OCI-LY3 (cell line): ENCODE measurements around the gene APBA1.

Source experiments
- H2AFZ ChIP-seq: fragments of 200-600, 300-600 bp; shearing (Covaris generic); 2 replicates; pipeline ENCODE4 v1.6.0; 2014; ENCODE audit warnings: antibody characterized with exemption, low read depth, low read length
- H3K27ac ChIP-seq: fragments of 200-600, 300-600 bp; sonication (generic); 2 replicates; pipeline ENCODE4 v1.5.1; 2014; ENCODE audit warnings: mild to moderate bottlenecking, low read length, moderate library complexity, mixed read lengths
- H3K27me3 ChIP-seq: fragments of 200-600, 300-600 bp; sonication (generic); 2 replicates; pipeline ENCODE4 v1.6.1; 2014; ENCODE audit warnings: low read depth, low read length, mixed read lengths
- H3K36me3 ChIP-seq: fragments of 200-600, 300-600 bp; sonication (generic); replicated peaks from 2 replicates; pipeline ENCODE3; 2014; ENCODE audit warnings: low read depth, low read length, mixed read lengths
- H3K4me1 ChIP-seq: fragments of 300-600, 200-600 bp; sonication (generic); 2 replicates; pipeline ENCODE4 v1.6.1; 2014; ENCODE audit warnings: low read length, mixed read lengths
- H3K4me2 ChIP-seq: fragments of 200-600, 300-600 bp; sonication (generic); 2 replicates; pipeline ENCODE4 v1.6.1; 2014; ENCODE audit warnings: low read length, mixed read lengths
- H3K4me3 ChIP-seq: fragments of 300-600, 200-600 bp; sonication (generic); 2 replicates; pipeline ENCODE4 v1.5.1; 2014; ENCODE audit warnings: antibody characterized with exemption, mild to moderate bottlenecking, low read length, moderate library complexity
- H3K79me2 ChIP-seq: fragments of 300-600, 200-600 bp; shearing (Covaris generic); 2 replicates; pipeline ENCODE4 v1.6.1; 2014; ENCODE audit warnings: mild to moderate bottlenecking, low read length, mixed read lengths
- H3K9ac ChIP-seq: fragments of 300-600, 200-600 bp; shearing (Covaris generic); 2 replicates; pipeline ENCODE4 v1.6.0; 2014; ENCODE audit warnings: mild to moderate bottlenecking, low read length, moderate library complexity
- H3K9me3 ChIP-seq: fragments of 200-600, 300-600 bp; shearing (Covaris generic); 2 replicates; pipeline ENCODE4 v1.6.1; 2014; ENCODE audit warnings: low read length, mixed read lengths; ENCODE audit not compliant: insufficient read depth
- H4K20me1 ChIP-seq: fragments of 200-600, 300-600 bp; sonication (generic); 2 replicates; pipeline ENCODE4 v1.6.1; 2016; ENCODE audit warnings: low read length, mixed read lengths; ENCODE audit not compliant: insufficient read depth
- CTCF ChIP-seq: fragments of 200-600, 300-600 bp; sonication (generic); IDR thresholded peaks from 2 replicates; pipeline ENCODE4 v1.5.1; 2014; ENCODE audit warnings: antibody characterized with exemption, low read length, low read depth
- EZH2phosphoT487 ChIP-seq: fragments of 200-600 bp; shearing (Covaris generic); IDR thresholded peaks from 2 replicates; pipeline ENCODE4 v1.6.1; 2018; ENCODE audit warnings: antibody characterized with exemption, mixed run types, low read depth

Gene APBA1

GRCh38 chr9:69571032-69571431, 101.1 kb downstream of the APBA1 start:
- no peak overlapping the region for H3K4me3 ChIP-seq
- no peaks in the 10 kb centered on the region for H3K4me1 ChIP-seq
- H3K4me2 ChIP-seq, result no peak overlapping the region
- no peak overlapping the region for H3K9ac ChIP-seq
- H3K27me3 ChIP-seq, result peaks cover 10% of the 10 kb centered on the region; the same call in 1 of the 2 replicates
- H4K20me1 ChIP-seq, result no peaks in the 10 kb centered on the region
- no peak overlapping the region for H3K27ac ChIP-seq
- no peak overlapping the region for H2AFZ ChIP-seq
- no peaks in the 10 kb centered on the region for H3K9me3 ChIP-seq
- no peak for TF ChIP-seq CTCF
- no peak for TF ChIP-seq EZH2phosphoT487
- H3K79me2 ChIP-seq, result no peaks in the 10 kb centered on the region
- no peaks in the 10 kb centered on the region for H3K36me3 ChIP-seq

GRCh38 chr9:69569738-69570451, 102.3 kb downstream of the APBA1 start:
- Histone ChIP-seq H3K27ac (no peak overlapping the region), H2AFZ (no peak overlapping the region), H3K36me3 (no peaks in the 10 kb centered on the region), H3K4me2 (no peak overlapping the region), H3K4me1 (no peaks in the 10 kb centered on the region), H3K9ac (no peak overlapping the region), H3K9me3 (no peaks in the 10 kb centered on the region), H4K20me1 (no peaks in the 10 kb centered on the region), H3K79me2 (no peaks in the 10 kb centered on the region), H3K27me3 (peaks cover 10% of the 10 kb centered on the region; the same call in 1 of the 2 replicates), H3K4me3 (no peak overlapping the region)
- TF ChIP-seq CTCF (no peak), EZH2phosphoT487 (no peak)

- Histone ChIP-seq H3K9ac (no peak overlapping the region), H3K27me3 (peaks cover 12% of the 10 kb centered on the region; the same call in 1 of the 2 replicates), H3K4me3 (no peak overlapping the region), H3K4me1 (no peaks in the 10 kb centered on the region), H4K20me1 (no peaks in the 10 kb centered on the region), H3K27ac (no peak overlapping the region), H3K79me2 (no peaks in the 10 kb centered on the region), H3K36me3 (no peaks in the 10 kb centered on the region), H3K4me2 (no peak overlapping the region), H3K9me3 (no peaks in the 10 kb centered on the region), H2AFZ (no peak overlapping the region)
- TF ChIP-seq EZH2phosphoT487 (no peak), CTCF (no peak)
Observed at GRCh38 chr9:69564557-69564956, 107.6 kb downstream of the APBA1 start.

- H3K27ac ChIP-seq, result no peak overlapping the region
- TF ChIP-seq CTCF (no peak), EZH2phosphoT487 (no peak)
- H2AFZ ChIP-seq, result no peak overlapping the region
- H4K20me1 ChIP-seq, result no peaks in the 10 kb centered on the region
- no peak overlapping the region for H3K4me2 ChIP-seq
- H3K9me3 ChIP-seq, result no peaks in the 10 kb centered on the region
- no peak overlapping the region for H3K9ac ChIP-seq
- no peaks in the 10 kb centered on the region for H3K79me2 ChIP-seq
- no peak overlapping the region for H3K4me3 ChIP-seq
- no peaks in the 10 kb centered on the region for H3K4me1 ChIP-seq
- peaks cover 38% of the 10 kb centered on the region for H3K27me3 ChIP-seq
- H3K36me3 ChIP-seq, result no peaks in the 10 kb centered on the region
Observed at GRCh38 chr9:69559126-69559525, 113.0 kb downstream of the APBA1 start.
